Effector CD4-positive, alpha-beta T cell (primary cell): ENCODE data around the gene MAD1L1.

Experiments
- DNase-seq: peaks from one replicate; pipeline ENCODE4 v3.0.0-alpha.2; 2020

MAD1L1 gene

GRCh38 chr7:2131341-2131740 is 101.4 kb downstream of the MAD1L1 start:
- no peak for DNase-seq

DNA sequence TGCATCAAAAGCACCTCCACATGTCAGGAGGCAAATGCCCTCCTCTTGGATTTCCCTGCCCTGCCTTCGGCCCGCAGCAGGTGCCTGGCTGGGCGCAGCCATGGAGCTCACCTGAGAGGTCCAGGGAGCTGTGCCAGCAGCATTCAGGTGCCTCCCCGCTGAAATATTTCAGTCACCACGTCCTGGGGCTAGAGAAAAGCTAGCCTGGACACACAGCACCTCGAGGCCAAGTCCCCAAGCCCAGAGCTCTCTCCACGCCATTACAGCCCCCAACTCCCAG is 102.7 kb downstream of the MAD1L1 start:
- DNase-seq = no peak

GRCh38 chr7:2129323-2130095 is 103.2 kb downstream of the MAD1L1 start:
- DNase-seq = no peak

DNA sequence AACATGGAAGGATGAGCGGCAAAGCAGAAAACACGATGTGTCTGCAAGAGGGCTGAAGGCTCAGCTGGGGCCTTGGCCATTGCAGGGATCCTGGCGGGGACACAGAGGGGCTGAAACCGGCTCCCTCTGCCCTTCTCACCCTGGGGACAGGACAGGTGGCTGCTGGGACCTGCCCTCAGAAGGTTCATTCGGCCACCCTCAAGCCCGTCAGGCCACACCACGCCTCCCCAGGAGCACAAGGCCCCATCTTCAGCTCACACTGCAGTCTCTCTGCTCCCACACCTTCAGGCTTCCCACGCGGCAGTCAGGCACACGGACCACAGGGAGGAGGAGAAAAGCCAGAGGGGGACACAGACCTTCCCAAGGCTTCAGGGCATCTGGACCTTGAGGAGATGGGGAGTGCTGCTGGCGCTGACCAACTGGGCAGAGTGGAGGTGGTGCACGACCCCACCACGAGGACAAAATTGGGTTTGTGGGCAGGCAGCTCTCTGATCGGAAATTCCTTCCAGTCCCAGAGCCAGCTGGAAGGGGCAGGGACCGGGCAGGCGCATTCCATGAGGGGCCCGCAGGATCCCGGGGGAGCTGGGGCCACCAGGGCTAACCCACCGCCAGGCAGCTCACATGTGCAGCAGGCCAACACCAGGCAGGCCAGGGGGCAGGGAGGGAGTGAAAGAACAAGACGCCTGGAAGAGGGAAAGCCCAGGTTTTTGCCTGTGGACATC is 104.0 kb downstream of the MAD1L1 start:
- DNase-seq = no peak

DNA sequence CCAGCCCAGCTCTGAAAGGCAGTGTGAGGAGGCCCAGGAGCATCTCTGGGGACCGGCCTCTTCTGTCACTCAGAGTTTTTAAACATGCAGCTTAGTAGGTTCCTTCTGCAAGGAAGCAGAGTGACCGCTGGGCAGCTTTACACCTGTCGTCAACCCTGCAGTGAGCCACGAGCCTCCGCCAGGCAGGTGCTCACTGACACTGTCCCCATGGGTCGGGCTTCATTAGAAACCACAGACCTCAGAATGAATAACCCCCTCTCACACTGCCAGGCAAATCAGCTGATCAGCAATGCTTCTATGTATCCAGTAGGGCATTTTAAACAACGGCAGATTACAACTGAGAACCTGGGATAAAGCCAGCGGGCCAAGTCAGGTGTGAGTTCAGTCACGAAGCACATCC is 106.1 kb downstream of the MAD1L1 start:
- DNase-seq = no peak

GRCh38 chr7:2125931-2126330 is 106.8 kb downstream of the MAD1L1 start:
- DNase-seq = no peak

DNA sequence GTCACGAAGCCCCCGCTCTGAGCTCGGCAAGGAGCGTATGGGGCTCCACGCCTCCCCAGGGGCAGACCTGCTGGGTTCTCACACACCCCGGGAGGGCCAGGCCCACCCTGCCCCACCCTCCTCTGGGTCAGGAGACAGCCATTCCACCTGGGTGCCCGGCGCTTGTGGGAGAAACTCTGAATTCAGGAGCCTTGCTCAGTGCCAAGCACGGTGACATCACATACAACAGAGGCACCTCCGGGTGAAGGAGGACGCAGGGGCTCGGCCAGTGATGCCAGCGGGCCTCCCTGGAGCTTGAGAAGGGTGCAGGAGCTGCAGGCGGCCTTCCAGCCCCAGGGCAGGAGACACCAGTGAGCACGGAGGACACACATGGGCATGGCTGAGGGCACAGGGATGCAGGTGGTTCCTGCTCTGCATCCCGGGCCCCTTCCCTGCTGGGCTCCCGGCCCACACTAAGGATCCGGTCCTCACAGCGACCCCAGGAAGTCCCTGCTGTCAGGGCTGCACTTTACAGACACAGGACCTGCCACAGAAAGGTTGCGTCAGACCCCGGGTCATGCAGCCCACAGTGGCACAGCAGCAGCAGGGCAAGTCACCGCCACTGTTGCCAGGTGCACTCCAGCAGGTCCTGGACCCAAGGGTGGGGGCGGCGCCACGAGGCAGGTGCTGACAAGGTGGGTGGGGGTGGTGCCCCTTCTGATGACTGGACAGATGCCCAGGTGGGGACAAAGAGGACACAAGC is 108.0 kb downstream of the MAD1L1 start:
- no peak for DNase-seq

DNA sequence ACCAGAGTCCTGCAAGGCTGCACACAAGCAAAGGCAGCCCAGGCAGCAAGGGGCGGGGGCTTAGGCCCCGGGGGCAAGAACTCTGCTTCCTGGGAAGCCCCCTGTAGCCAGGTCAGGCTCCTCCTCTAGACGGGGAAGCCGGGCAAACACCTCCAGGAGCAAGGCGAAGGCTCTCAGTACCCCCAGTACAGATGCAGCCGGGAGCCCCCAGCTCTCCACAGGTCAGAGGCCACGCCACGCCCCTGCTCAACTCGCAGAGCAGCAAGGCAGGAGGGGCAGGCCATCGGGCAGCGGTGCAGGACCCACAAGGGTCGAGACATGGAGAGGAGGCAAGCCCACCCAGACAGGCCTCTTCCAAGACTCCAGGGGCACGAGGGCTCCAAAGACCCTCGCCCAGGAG is 108.8 kb downstream of the MAD1L1 start:
- no peak for DNase-seq

DNA sequence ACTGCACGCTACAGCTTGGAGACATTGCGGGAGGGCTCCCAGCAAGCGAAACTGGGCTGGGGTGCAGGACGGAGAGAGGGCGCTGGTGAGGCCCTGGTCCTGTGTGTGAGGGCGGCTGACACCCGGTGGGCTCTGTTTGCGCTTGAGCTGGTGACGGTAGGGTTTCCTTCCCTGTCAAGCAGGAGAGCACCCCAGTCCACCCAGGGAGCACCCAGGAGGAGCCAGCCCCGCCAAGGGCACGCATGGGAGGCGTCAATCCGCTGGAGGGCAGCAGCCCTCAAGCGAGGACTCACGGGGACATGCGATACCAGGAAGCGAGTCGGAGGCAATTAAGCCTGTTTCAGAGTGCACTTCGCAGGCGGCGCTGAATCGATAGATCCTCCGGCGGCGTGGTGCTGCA is 109.4 kb downstream of the MAD1L1 start:
- no peak for DNase-seq

DNA sequence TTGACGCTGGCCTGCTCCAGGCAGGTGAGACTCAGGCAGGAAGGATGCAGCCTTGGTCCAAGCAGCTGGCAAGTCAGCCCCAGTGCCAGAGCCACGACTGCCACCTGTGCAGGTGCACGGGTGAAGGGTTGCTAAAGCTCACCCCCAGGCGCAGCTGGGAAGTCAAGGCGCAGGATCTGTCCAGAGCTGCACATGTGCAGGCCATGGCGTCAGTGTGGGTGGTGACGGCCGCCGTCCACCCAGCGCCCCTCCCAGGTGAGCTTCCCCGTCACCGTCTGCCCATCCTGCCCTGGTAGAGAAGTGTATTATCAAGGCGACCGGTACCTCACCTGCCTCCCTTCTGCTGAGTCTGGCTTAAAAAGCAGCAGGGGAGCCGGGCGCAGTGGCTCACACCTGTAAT is 110.1 kb downstream of the MAD1L1 start:
- DNase-seq = no peak

GRCh38 chr7:2120841-2121830 is 111.6 kb downstream of the MAD1L1 start:
- DNase-seq = no peak

DNA sequence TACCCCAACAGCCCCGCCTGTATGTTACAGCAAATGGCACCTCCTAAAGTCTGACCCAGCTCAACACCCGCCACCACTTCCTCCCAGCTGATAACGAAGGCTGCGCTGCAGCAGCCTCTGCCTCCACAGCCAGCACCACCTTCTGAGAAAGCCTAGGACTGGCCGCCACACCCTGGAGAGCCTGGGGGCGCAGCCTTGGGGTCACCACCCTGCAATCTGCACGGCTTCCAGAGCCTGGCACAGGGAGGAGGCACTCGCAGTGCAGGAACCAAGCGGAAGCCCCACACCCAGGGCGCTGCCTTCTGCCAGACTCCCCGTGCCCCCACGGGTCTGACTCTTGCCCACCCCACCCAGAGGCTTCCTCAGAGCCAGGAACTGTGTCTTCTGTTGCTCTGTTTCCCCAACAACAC is 112.5 kb downstream of the MAD1L1 start:
- DNase-seq = peak; percentile 15

- DNase-seq = no peak
These were observed 114.0 kb downstream of the MAD1L1 start for GRCh38 chr7:2118630-2119190.

DNA sequence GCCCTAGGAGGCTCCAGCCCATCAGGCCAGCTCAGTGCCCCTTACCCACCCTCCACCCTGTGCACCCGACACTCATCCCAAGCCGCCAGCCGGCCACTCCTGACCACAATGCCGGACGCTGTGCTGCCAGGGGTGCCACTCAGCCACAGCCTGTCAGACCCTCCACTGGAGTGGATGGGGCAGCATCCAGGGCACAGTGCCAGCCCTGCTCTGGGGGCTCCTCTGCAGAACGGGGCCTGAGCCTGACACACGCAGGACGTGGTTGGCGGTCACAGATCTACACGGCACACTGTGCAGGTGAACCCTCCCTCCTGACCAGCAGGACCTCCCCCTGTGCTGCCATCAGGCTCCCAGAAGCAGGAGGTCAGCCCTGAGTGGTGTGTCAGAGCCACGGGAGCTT is 114.7 kb downstream of the MAD1L1 start:
- DNase-seq = no peak

- DNase-seq = no peak
These were observed 115.1 kb downstream of the MAD1L1 start for GRCh38 chr7:2117646-2118045.

DNA sequence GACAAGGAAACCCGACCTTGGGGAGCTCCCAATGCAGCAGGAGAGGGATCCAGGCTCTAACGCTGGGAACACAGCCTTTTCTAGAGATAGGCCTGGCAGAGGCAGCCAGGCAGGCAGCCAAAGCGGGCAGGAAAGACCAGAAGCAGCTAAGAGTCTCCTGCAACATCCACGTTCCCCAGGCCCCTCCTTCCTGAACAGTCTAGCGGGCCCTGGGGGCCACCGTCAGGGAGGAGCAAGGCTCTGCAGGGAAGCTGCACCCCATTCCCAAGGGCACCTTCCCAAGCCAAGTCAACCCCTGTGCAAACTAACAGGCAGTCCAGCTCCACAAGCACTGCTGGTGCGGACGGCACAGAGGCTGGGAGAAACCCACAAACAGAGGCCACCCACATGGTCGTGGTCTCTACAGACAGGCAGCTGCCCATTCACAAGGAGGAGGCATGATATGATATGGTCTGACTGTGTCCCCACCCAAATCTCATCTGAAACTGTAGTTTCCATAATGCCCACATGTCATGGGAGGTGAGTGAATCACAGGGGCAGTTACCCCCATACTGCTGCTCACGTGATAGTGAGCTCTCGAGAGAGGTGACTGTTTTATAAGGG is 115.7 kb downstream of the MAD1L1 start:
- no peak for DNase-seq

GRCh38 chr7:2116448-2116810 is 116.3 kb downstream of the MAD1L1 start:
- DNase-seq = no peak

DNA sequence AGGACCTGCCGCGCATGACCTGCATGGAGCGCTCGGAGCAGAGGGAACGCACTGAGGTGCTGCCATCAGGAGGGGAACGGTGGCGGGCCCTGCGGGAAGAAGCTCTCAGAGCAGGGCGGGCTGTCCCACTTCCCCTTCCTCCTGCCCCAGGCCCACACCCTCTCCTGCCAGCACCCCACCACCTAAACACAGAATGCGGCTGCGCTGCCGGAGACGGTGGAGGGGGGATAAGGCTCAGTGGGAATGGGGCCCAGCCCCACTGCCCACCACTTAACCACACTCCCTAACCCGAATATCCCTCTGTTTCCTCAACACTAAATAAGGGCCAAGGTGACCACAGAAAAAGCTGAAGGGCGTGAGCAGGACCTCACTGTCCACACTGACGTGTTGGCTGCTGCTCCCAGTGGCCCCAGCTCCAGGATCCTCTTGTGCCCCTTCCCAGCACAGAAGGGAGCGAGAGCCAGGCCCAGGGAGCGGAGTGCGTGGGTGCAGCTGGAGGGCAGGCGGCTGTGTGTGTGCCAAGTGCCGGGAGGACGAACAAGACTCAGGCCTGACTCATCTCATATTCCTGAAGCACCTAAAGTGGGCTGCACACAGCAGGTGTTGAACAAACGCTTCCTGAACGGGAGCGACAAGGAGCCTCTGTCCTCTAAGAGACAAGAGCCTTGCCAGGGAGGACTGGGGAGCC is 116.8 kb downstream of the MAD1L1 start:
- no peak for DNase-seq

- DNase-seq = no peak
These were observed 117.6 kb downstream of the MAD1L1 start for GRCh38 chr7:2114926-2115759.

DNA sequence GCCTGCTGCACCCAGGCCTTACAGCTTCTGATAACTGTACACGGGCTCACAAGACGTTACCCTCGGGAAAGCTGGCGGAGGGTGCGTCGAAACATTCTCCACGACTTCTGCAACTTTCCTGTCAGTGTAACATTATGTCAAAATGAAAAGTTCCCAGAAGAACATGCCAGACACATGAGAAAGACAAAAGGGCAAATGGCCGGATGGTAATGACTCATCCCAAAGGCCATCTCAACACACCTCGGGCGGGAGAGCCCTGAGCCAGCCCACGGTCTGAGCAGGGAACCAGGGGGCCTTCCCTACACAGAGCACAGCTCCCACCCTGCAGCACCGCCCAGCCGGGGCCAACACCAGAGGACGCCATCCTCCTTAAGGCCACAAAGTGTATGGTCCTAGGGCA is 118.7 kb downstream of the MAD1L1 start:
- DNase-seq = no peak
